ENCODE data around the gene PPP1R13B. TPM values are rescaled to one million over a fixed set of nuclear protein-coding genes. Genes with fewer than 3 reads are reported as not detected.
"Not testable (repeated sequence)": the region's sequence is repeated elsewhere in the genome, so short reads cannot be mapped to it uniquely, and the experiment has no call there.

Gene PPP1R13B
- total RNA-seq, 1 experiment from 2014 or later: 26.5 TPM

GRCh38 chr14:103692871-103693270 lies 154.5 kb downstream of the PPP1R13B start:
- H2AFZ ChIP-seq: no peak overlapping the region
- ChIA-PET CTCF (no interaction called here), POLR2A (ENCODE audit: unreplicated experiment) (interaction anchor here (0.6 kb wide), 2 partner anchors 11 to 67 kb away, joined by 4 to 13 read pairs; no protein-coding TSS in a partner anchor)
- H4K20me1 ChIP-seq (ENCODE audit: insufficient read depth): peaks cover 80% of the 10 kb centered on the region
- H3F3A ChIP-seq (ENCODE audit: insufficient read depth, low read depth): peaks cover 87% of the 10 kb centered on the region
- peak overlapping the region; percentile 9 for H3K27ac ChIP-seq
- H3K9me2 ChIP-seq (ENCODE audit: insufficient read depth): no peaks in the 10 kb centered on the region
- peaks cover 15% of the 10 kb centered on the region for H3K4me1 ChIP-seq (replicated peaks; ENCODE audit: insufficient read depth)
- TSS peak; percentile 37 for BruUV-seq (replicated peaks)
- intact Hi-C loops (cut with micrococcal nuclease; ENCODE audit: unreplicated experiment): loop anchor here (1.0 to 5.0 kb wide), 4 partner anchors 12 to 131 kb away; partner anchors contain the start of genes BAG5, COA8, XRCC3 and ZFYVE21
- H3K4me3 ChIP-seq: no peak overlapping the region
- no peaks in the 10 kb centered on the region for H3K9me3 ChIP-seq (ENCODE audit: insufficient read depth, low read depth)
- no peaks in the 10 kb centered on the region for H3K27me3 ChIP-seq (ENCODE audit: insufficient read depth, low read depth)
- TF ChIP-seq EZH2 (IDR thresholded peaks at IDR 0.05; ENCODE audit: low read depth): no peak
- DNase-seq: peak in 1 of 2 experiments; percentile 68
- no peak overlapping the region for H3K4me2 ChIP-seq
- no peaks in the 10 kb centered on the region for H3K79me2 ChIP-seq (ENCODE audit: low read depth)
- peaks cover 50% of the 10 kb centered on the region for H3K36me3 ChIP-seq (ENCODE audit: low read depth)

- H3K27ac ChIP-seq: no peak overlapping the region
- no peaks in the 10 kb centered on the region for H3K27me3 ChIP-seq (ENCODE audit: insufficient read depth, low read depth)
- no peak overlapping the region for H2AFZ ChIP-seq
- no TSS peak for BruUV-seq (replicated peaks)
- TF ChIP-seq CTCF (conservative IDR thresholded peaks at IDR 0.05): no peak
- no peak for TF ChIP-seq EZH2 (IDR thresholded peaks at IDR 0.05; ENCODE audit: low read depth)
- H3K4me3 ChIP-seq: no peak overlapping the region
- POLR2A ChIA-PET (ENCODE audit: unreplicated experiment): interaction anchor here (0.6 kb wide), 1 partner anchor 49 kb away, joined by 4 read pairs; no protein-coding TSS in a partner anchor
- peaks cover 76% of the 10 kb centered on the region for H4K20me1 ChIP-seq (ENCODE audit: insufficient read depth)
- H3K9me2 ChIP-seq (ENCODE audit: insufficient read depth): no peaks in the 10 kb centered on the region
- H3K4me2 ChIP-seq: no peak overlapping the region
- H3K36me3 ChIP-seq (ENCODE audit: low read depth): peaks cover 52% of the 10 kb centered on the region
- H3K4me1 ChIP-seq (replicated peaks; ENCODE audit: insufficient read depth): peaks cover 15% of the 10 kb centered on the region
- H3K79me2 ChIP-seq (ENCODE audit: low read depth): no peaks in the 10 kb centered on the region
- intact Hi-C loops (cut with micrococcal nuclease; ENCODE audit: unreplicated experiment): loop anchor here (2.0 to 5.0 kb wide), 2 partner anchors 29 to 130 kb away; partner anchors contain the start of genes BAG5 and COA8
- peaks cover 86% of the 10 kb centered on the region for H3F3A ChIP-seq (ENCODE audit: insufficient read depth, low read depth)
- H3K9me3 ChIP-seq (ENCODE audit: insufficient read depth, low read depth): no peaks in the 10 kb centered on the region
- DNase-seq: no peak
- CTCF ChIA-PET: no interaction called here
Measured at GRCh38 chr14:103692159-103692558, 155.2 kb downstream of the PPP1R13B start.

DNA sequence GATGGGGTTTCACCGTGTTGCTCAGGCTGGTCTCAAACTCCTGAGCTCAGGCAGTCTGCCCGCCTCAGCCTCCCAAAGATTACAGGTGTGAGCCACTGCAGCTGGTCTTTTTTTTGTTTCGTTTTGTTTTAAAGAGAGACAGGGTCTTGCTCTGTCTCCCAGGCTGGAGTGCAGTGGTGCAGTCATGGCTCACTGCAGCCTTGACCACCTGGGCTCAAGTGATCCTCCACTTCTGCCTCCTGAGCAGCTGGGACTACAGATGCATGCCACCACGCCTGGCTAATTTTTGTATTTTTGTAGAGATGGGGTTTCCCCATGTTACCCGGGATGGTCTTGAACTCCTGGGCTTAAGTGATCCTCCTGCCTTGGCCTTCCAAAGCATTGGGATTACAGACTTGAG lies 155.7 kb downstream of the PPP1R13B start:
- ChIA-PET POLR2A (ENCODE audit: unreplicated experiment) (interaction anchor here (0.6 kb wide), 1 partner anchor 50 kb away, joined by 4 read pairs; no protein-coding TSS in a partner anchor), CTCF (interaction anchor here (0.6 kb wide), 1 partner anchor 14 kb away, joined by 8 read pairs; no protein-coding TSS in a partner anchor)
- intact Hi-C loops (cut with micrococcal nuclease; ENCODE audit: unreplicated experiment): loop anchor here (2.0 to 5.0 kb wide), 2 partner anchors 29 to 129 kb away; partner anchors contain the start of genes BAG5 and COA8
- H3K4me2 ChIP-seq; H3K27me3 ChIP-seq (ENCODE audit: insufficient read depth, low read depth); H2AFZ ChIP-seq; H3K4me3 ChIP-seq; H3K79me2 ChIP-seq (ENCODE audit: low read depth); H3K27ac ChIP-seq; H3K9me2 ChIP-seq (ENCODE audit: insufficient read depth); DNase-seq; H3K9me3 ChIP-seq (ENCODE audit: insufficient read depth, low read depth); BruUV-seq (replicated peaks): not testable (repeated sequence)
- peaks cover 15% of the 10 kb centered on the region for H3K4me1 ChIP-seq (replicated peaks; ENCODE audit: insufficient read depth)
- peaks cover 71% of the 10 kb centered on the region for H4K20me1 ChIP-seq (ENCODE audit: insufficient read depth)
- H3K36me3 ChIP-seq (ENCODE audit: low read depth): peaks cover 53% of the 10 kb centered on the region
- peaks cover 83% of the 10 kb centered on the region for H3F3A ChIP-seq (ENCODE audit: insufficient read depth, low read depth)

GRCh38 chr14:103690332-103690731 lies 157.0 kb downstream of the PPP1R13B start:
- H3K27me3 ChIP-seq (ENCODE audit: insufficient read depth, low read depth): no peaks in the 10 kb centered on the region
- peaks cover 77% of the 10 kb centered on the region for H4K20me1 ChIP-seq (ENCODE audit: insufficient read depth)
- CTCF ChIA-PET: interaction anchor here (0.7 kb wide), 2 partner anchors 43 to 51 kb away, joined by 4 to 6 read pairs; no protein-coding TSS in a partner anchor
- H3K9me3 ChIP-seq (ENCODE audit: insufficient read depth, low read depth): no peaks in the 10 kb centered on the region
- intact Hi-C loops (cut with micrococcal nuclease; ENCODE audit: unreplicated experiment): loop anchor here (5.0 kb wide), 1 partner anchor 128 kb away; the partner anchor contains the start of genes BAG5 and COA8
- H3K9me2 ChIP-seq (ENCODE audit: insufficient read depth): no peaks in the 10 kb centered on the region
- peaks cover 15% of the 10 kb centered on the region for H3K4me1 ChIP-seq (replicated peaks; ENCODE audit: insufficient read depth)
- no peaks in the 10 kb centered on the region for H3K79me2 ChIP-seq (ENCODE audit: low read depth)
- TF ChIP-seq EZH2 (IDR thresholded peaks at IDR 0.05; ENCODE audit: low read depth) (no peak), CTCF (conservative IDR thresholded peaks at IDR 0.05) (no peak)
- H3K4me3 ChIP-seq: no peak overlapping the region
- peaks cover 66% of the 10 kb centered on the region for H3K36me3 ChIP-seq (ENCODE audit: low read depth)
- POLR2A ChIA-PET (ENCODE audit: unreplicated experiment): no interaction called here
- no peak overlapping the region for H3K4me2 ChIP-seq
- BruUV-seq (replicated peaks): no TSS peak
- peaks cover 86% of the 10 kb centered on the region for H3F3A ChIP-seq (ENCODE audit: insufficient read depth, low read depth)
- no peak overlapping the region for H2AFZ ChIP-seq
- H3K27ac ChIP-seq: no peak overlapping the region
- DNase-seq: no peak

Data from PC-9 (cell line).